GM19193 (cell line): ENCODE results near the gene BMP6.

ENCODE experiments used
- POLR2A ChIP-seq: IDR thresholded peaks from 4 replicates; pipeline ENCODE4 v1.6.1; 2011; ENCODE audit not compliant: insufficient read depth, insufficient read length; ENCODE audit errors: extremely low read depth

Gene BMP6

DNA sequence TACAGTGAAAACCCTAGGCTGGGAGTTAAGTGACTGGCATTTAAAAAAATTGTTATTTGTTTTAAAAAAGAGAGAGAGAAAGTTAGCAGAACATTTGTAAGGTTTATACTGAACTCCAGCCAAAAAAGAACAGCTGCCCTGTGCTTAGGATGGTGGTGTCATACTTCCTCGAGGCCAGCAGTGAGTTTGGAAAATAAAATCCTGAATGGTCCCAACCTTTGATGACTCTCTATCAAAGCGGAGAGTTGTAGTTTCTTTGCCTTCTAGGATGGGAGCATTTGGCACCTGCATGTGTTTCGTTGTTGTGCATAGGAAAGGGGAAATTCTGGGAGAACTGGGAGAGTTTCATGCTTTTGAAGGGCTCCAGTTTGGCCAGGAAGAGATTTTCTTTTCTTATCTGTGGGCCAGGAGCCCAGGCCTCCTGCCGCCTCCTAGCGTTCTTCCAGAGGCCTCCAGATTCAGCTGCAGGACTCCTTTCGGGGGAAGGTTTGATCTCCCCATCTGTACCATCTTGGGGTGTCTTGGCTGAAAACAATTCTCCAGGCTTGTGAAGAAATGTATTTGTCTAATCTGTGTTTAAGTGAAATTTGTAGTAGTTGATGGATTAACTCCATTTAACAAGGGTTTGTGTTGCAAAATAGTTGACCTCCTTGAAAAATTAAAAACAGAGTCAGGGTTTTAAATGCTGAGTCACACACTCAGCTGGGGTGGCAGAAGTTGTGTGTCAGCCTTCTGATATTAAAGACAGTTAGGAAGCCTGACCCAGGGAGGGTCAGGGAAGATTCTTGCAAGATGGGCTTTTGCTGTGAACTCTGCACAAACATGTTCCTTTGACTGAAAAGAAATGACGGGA lies 121.3 kb downstream of the BMP6 start:
- TF ChIP-seq POLR2A: no peak

DNA sequence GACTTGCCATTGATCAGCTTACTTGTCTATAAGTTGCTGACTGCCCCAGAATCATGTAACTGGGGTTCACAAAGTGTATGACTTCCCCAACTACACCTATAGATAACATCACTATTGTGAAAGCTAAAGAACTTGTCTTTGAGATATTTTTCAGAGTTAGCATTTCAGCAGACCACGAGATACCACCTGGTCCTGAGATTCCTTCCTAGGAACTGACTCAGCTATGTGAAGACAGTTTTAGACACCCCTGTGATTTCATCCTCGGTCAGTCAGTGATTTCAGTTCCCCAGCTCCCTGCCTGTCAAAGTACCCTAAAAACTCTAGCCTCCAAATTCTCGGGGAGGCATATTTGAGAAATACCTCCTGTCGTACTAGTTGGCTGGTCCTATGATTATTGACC lies 122.3 kb downstream of the BMP6 start:
- no peak for TF ChIP-seq POLR2A

DNA sequence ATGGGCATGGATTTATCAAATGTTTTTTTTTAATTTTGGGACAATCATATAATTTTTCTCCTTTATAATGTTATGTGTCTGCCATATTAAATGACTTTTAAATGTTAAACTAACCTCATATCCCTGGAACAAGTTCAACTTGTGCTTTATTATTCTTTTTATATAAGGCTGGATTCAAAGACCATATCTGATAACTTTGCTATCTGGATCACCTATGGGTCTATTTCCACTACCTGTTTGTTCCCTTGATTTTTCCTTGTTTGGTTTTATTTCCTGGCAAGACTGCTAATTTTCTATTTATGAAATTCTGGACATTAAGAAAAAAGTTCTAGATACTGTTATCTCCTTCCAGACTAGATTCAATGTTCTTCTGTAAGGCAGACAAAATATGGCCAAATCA lies 125.9 kb downstream of the BMP6 start:
- no peak for TF ChIP-seq POLR2A

DNA sequence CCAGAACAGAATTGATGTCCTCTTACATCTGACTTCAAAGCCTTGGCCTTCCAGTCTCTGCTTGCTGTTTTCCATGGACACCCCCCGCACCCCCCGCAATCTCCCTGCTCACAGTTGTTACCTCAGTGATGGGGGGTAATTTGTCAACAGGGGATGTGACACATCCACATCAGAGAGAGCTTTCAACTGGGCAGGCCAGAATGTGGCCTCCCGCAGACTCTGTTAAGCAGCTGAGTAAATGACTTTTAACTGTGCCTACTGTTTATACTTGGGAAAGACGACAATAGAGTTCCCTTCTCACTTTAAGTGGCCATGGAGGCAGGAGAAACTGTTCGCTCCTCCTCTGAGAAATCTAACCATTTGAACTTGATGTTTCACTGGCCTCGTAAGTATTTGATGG lies 133.7 kb downstream of the BMP6 start:
- TF ChIP-seq POLR2A: no peak

DNA sequence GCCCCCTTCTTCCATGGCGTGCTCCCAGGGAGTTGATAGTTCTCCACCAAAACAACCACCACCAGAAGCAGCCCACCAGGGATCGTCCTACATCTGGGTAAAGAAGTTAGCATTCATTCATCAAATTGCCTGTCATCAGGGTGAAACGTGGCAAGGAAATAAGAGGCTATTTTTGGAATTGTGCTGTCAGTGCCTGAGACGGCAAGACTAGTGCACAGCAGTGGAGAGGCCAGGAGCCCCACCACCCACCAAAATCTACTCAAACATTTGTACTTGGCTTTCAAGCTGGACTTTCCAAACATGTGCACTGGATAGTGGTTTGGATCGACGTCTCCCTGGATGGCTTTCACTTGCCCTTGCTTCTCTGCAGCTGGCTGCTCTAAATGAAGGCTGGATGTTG lies 139.9 kb downstream of the BMP6 start:
- TF ChIP-seq POLR2A: no peak

DNA sequence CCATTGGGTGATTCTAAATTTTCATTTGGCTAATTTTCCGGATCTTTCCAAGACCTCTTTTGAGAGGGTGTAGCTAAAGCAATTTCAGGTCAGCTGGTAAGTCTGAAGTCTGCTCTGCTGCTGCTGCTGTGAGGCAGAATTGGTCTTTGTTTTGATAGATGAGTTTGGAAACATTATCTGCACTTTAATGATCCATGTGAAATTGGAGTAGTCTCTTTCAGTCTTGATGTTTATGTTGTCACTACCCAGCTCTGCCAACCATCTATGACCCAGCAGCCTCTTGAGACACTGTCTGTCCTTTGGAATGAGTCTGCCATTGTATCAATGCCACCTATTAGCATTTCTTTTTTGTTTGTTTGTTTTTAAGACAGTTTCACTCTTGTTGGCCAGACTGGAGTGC lies 140.6 kb downstream of the BMP6 start:
- TF ChIP-seq POLR2A: no peak

DNA sequence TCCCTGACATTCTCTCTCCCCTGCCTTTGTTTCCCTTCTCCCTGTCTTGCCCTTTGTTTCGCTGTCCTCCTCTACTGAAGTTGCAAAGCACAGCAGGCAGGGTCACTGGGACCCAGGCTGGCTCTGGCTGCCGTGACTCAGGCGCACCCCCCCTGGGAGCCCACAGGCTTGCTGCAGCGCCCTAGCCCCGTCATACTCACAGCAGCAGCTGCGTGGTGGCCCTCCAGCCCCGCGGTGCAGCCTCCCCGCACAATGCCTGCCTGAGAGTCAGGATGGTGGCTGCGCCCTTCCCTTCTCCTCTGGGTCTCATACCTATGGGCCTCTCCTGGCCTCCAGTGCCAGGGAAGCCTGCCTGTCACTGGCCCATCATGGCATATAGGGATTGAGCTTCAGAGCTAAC lies 143.0 kb downstream of the BMP6 start:
- TF ChIP-seq POLR2A: no peak

DNA sequence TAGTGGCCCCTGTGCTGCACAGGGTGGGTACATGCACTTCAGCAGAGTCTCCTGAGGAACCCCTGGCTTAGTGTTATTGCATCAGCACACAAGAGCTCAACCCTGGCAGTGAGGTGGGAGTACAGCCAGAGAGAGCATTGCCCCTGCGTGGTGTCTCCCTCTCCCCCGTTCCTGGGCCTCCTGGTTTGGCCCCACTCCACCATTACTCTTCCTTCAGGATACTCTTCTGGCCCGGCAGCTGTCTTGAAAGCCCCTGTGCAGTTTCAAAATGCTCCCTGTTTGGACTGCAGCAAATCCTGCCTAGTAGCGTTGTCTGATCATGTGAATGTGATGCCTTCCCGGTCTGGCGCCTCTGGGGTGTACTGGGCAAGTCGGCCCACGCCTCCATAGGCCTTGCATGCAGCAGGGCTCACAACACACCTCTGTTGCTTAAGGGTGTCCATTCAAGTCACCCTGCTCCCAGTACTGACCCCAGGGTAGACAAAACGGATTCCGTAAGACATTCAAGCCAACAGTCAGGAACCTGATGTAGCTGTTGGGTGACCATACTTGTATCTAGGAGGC lies 152.6 kb downstream of the BMP6 start:
- TF ChIP-seq POLR2A: no peak

DNA sequence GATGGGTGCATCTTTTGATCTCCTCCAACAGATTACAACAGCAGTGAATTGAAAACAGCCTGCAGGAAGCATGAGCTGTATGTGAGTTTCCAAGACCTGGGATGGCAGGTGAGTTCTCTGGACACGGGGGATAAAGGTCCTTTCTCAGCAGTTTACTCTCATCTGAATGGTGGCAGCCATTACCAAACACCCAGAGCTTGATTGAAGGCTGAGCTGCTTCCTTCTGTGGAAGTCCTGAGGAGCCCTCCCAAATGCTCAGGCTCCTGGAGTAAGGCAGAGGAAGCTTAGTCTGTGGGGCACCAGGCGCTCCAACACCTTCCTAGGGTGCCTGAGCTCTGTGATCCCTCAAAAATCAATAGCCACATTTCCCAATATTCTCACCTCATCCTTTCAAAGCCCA lies 153.1 kb downstream of the BMP6 start:
- no peak for TF ChIP-seq POLR2A

DNA sequence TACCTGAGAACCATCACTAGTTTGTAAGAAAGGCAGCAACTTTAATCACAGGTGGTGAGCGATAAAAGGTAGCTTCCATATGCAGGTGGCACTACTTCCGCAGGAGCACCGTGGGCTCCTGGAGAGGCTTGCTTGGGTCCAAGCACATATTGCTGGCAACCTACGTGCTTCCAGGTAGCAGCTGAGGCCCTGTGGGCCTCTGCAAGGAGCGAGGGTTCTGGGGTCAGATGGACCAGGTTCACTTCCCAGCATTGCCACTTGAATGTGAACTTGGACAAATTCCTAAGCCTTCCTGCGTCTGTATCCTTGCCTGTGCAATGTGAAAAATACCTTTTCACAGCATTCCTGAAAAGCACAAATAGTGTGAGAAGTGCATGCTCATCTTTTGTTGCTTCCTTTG lies 153.7 kb downstream of the BMP6 start:
- no peak for TF ChIP-seq POLR2A

DNA sequence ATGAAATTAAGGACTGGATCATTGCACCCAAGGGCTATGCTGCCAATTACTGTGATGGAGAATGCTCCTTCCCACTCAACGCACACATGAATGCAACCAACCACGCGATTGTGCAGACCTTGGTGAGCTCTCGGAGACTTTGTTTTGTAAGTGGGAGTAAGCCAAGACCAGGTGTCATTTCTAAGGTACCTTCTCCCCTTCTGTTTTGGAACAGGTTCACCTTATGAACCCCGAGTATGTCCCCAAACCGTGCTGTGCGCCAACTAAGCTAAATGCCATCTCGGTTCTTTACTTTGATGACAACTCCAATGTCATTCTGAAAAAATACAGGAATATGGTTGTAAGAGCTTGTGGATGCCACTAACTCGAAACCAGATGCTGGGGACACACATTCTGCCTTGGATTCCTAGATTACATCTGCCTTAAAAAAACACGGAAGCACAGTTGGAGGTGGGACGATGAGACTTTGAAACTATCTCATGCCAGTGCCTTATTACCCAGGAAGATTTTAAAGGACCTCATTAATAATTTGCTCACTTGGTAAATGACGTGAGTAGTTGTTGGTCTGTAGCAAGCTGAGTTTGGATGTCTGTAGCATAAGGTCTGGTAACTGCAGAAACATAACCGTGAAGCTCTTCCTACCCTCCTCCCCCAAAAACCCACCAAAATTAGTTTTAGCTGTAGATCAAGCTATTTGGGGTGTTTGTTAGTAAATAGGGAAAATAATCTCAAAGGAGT lies 154.2 kb downstream of the BMP6 start:
- no peak for TF ChIP-seq POLR2A

DNA sequence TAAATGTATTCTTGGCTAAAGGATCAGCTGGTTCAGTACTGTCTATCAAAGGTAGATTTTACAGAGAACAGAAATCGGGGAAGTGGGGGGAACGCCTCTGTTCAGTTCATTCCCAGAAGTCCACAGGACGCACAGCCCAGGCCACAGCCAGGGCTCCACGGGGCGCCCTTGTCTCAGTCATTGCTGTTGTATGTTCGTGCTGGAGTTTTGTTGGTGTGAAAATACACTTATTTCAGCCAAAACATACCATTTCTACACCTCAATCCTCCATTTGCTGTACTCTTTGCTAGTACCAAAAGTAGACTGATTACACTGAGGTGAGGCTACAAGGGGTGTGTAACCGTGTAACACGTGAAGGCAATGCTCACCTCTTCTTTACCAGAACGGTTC lies 154.8 kb downstream of the BMP6 start:
- peak; percentile 36 for TF ChIP-seq POLR2A

DNA sequence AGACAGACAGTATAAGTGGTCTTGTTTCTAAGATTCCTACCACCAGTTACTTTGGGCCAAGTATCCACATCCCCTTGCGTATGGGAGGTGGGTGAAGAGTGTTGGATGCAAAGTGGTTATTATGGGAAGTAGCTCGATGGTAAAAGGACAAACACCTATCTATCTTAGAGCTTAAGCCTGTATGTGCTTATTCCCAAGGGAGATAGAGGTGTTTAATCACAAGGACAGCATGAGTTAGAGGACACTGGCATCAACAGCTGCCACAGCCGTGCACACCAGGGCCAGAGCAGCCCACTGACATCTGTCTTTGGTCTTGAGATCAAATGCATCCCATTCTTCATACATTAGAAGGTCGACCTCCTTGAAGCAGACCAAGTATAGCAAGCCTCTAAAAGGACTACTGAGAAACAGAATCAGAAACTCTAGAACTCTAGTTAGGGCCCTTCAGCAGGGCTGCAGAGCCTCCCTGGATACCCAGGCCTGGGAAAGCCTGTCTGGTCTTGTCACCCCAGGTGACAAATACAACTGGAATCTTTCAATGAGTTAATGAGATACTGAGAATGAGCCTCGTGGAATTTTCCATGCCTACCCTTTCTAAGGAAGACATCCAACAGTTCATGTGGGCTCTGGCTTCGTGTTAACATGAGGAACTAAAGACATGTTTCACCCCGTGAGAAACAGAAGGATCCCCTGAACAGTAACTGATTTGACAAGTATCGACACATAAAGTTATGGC lies 156.0 kb downstream of the BMP6 start:
- TF ChIP-seq POLR2A: no peak

DNA sequence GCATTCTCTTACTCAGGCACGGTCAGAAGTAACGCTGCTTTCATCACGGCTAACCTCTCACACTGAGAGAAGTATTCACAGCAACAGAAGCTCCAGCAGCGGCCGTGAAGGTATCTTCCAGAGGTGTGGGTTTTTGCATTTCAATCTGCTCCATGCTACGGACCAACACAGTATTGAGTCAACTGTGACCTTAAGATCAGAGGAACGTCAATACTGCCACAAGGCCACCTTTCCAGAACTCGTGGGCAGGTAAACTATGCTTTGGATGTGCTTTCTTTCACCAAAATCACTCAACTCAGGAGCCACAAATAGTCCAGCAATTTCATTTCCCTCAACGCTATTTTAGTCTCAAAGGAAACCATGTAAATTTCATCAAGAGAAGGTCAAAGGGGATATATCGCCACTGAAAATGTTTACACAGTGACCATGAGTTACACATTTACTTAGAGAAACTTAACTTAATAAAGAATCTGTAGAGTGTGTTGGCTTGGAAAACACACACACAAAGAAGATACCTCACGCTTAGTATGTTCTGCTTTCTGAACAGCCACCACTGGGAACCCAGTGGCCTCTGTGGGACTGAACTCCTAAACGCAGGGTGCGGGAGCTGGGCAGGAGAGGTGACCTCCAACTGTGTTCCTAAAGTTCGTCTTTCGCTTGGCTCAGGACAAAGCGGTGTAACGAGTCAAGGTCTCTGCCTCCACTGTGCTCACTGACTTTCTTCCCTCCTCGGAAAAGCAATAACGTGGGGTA lies 156.8 kb downstream of the BMP6 start:
- TF ChIP-seq POLR2A: no peak
